ENCODE results near the gene RFX7. TPM values are rescaled to one million over a fixed set of nuclear protein-coding genes. Genes with fewer than 3 reads are reported as not detected.

RFX7 gene
- total RNA-seq, 1 experiment from 2014 or later: 43.4 TPM

DNA sequence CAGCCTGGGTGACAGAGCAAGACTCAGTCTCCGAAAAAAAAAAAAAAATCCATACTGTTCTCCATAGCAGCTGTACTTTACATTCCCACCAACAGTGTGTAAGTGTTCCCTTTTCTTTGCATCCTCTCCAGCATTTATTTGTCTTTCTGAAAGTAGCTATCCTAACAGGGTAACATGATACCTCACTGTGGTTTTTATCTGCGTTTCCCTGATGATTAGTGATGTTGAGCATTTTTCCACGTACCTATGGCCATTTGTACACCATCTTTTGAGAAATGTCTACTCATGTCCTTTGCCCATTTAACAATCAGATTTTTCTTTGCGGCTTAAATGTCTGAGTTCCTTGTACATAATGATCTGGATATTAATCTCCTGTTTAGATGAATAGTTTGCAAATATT is 119.3 kb downstream of the RFX7 start:
- no peak overlapping the region for H2AFZ ChIP-seq (ENCODE audit: low read length)
- H3K23ac ChIP-seq (ENCODE audit: insufficient read length, low read depth, low read length): no peak overlapping the region
- Mint-ChIP-seq H3K4me3 (no peak overlapping the region), H3K27ac (no peak overlapping the region), H3K4me1 (no peaks in the 10 kb centered on the region), H3K36me3 (ENCODE audit: insufficient read depth in 1 of 3, low read depth in 3 of 3) (peaks cover 86 to 95% (median 87%) of the 10 kb centered on the region in 3 experiments), H3K9me3 (peaks cover 63 to 79% of the 10 kb centered on the region in 2 experiments), H3K27me3 (ENCODE audit: low read depth) (no peaks in the 10 kb centered on the region)
- WGBS (ENCODE audit: extremely low coverage, insufficient read length, low lambda C conversion rate): no CpG with 5 or more reads among the region's 4 CpGs
- no peak overlapping the region for H2BK120ac ChIP-seq (ENCODE audit: low read depth, low read length, poor library complexity, severe bottlenecking)
- no peak overlapping the region for H3K4ac ChIP-seq (ENCODE audit: low read depth, low read length)
- H3T11ph ChIP-seq (ENCODE audit: low read length): no peak overlapping the region
- H3K18ac ChIP-seq (ENCODE audit: insufficient read length, low read depth, low read length): no peak overlapping the region
- H3K4me1 ChIP-seq (ENCODE audit: insufficient read depth, low read length): no peaks in the 10 kb centered on the region
- peaks cover 4% of the 10 kb centered on the region for H3K9me3 ChIP-seq (ENCODE audit: control insufficient read depth, low read depth, low read length)
- peaks cover 3% of the 10 kb centered on the region for H3K79me1 ChIP-seq (ENCODE audit: insufficient read depth, low read depth, low read length, poor library complexity, severe bottlenecking)
- no peak overlapping the region for H3K56ac ChIP-seq (ENCODE audit: insufficient read length, low read depth, low read length)
- DNase-seq: no peak
- H4K20me1 ChIP-seq (ENCODE audit: control insufficient read depth, insufficient read depth, insufficient read length): no peaks in the 10 kb centered on the region
- H2AK5ac ChIP-seq (ENCODE audit: insufficient read length, low read length): no peak overlapping the region
- no peak overlapping the region for H4K5ac ChIP-seq (ENCODE audit: insufficient read length, low read depth, low read length)
- no peak overlapping the region for H3K9ac ChIP-seq (ENCODE audit: extremely low read depth, insufficient read length, low read length)
- TF ChIP-seq, protein P1, sequence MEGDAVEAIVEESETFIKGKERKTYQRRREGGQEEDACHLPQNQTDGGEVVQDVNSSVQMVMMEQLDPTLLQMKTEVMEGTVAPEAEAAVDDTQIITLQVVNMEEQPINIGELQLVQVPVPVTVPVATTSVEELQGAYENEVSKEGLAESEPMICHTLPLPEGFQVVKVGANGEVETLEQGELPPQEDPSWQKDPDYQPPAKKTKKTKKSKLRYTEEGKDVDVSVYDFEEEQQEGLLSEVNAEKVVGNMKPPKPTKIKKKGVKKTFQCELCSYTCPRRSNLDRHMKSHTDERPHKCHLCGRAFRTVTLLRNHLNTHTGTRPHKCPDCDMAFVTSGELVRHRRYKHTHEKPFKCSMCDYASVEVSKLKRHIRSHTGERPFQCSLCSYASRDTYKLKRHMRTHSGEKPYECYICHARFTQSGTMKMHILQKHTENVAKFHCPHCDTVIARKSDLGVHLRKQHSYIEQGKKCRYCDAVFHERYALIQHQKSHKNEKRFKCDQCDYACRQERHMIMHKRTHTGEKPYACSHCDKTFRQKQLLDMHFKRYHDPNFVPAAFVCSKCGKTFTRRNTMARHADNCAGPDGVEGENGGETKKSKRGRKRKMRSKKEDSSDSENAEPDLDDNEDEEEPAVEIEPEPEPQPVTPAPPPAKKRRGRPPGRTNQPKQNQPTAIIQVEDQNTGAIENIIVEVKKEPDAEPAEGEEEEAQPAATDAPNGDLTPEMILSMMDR (conservative IDR thresholded peaks at IDR 0.05): no peak
- H2BK20ac ChIP-seq (ENCODE audit: low read depth, low read length, poor library complexity, severe bottlenecking): no peak overlapping the region
- H3K23me2 ChIP-seq (ENCODE audit: insufficient read length, low read depth, low read length, poor library complexity, severe bottlenecking): no peaks in the 10 kb centered on the region
- H2BK5ac ChIP-seq (ENCODE audit: insufficient read length, low read length): no peak overlapping the region
- no peaks in the 10 kb centered on the region for H3K27me3 ChIP-seq (ENCODE audit: insufficient read depth, low read length)
- H3K4me2 ChIP-seq (ENCODE audit: insufficient read depth, insufficient read length, low read length): no peak overlapping the region
- H3K14ac ChIP-seq (ENCODE audit: insufficient read depth, low read length): no peak overlapping the region
- no peaks in the 10 kb centered on the region for H3K79me2 ChIP-seq (ENCODE audit: insufficient read depth, low read length)
- no peak overlapping the region for H3K27ac ChIP-seq (ENCODE audit: insufficient read length, low read depth, low read length)
- no peak overlapping the region for H2BK15ac ChIP-seq (ENCODE audit: low read depth, low read length)
- no peak overlapping the region for H2BK12ac ChIP-seq (ENCODE audit: insufficient read length, low read depth, low read length)
- no peak overlapping the region for H4K91ac ChIP-seq (ENCODE audit: insufficient read length, low read depth, low read length)
- H4K8ac ChIP-seq (replicated peaks; ENCODE audit: insufficient read length, low read depth, low read length): no peak overlapping the region

Measured in H9 (cell line).